HepG2 (cell line): ENCODE results near the gene MRNIP. TPM values are rescaled to one million over a fixed set of nuclear protein-coding genes. Genes with fewer than 3 reads are reported as not detected.
A peak's percentile ranks its signal among the peaks of the same experiment; 100 is the strongest.

Source experiments
- ARNTL ChIP-seq: sonication (generic); formaldehyde crosslinking; IDR thresholded peaks from 2 replicates; pipeline ENCODE4 v1.4.0; 2020; ENCODE audit warnings: mild to moderate bottlenecking, missing genetic modification reagents
- E2F5 ChIP-seq: sonication (generic); formaldehyde crosslinking; conservative IDR thresholded peaks from 2 replicates; pipeline ENCODE4 v1.4.0; 2020; ENCODE audit warnings: missing genetic modification reagents
- ELK4 ChIP-seq: sonication (generic); formaldehyde crosslinking; IDR thresholded peaks from 2 replicates; pipeline ENCODE4 v1.9.0; 2021; ENCODE audit warnings: missing genetic modification reagents, borderline replicate concordance
- GATAD1 ChIP-seq: IDR thresholded peaks from 2 replicates; pipeline ENCODE4 v1.6.1; 2016; ENCODE audit warnings: missing genetic modification reagents, missing compliant biosample characterization
- HNF4G ChIP-seq, 2 experiments: sonication (generic) in 1 of 2; formaldehyde crosslinking in 1 of 2; IDR thresholded peaks; 2 replicates each; pipeline versions ENCODE4 v1.4.0 to v1.6.1; 2011 to 2020; ENCODE audit warnings: borderline replicate concordance in 2 of 2, low read depth in 2 of 2, mild to moderate bottlenecking in 2 of 2, low read length in 1 of 2, missing genetic modification reagents in 1 of 2, moderate library complexity in 1 of 2
- ISX ChIP-seq: sonication (generic); formaldehyde crosslinking; conservative IDR thresholded peaks from 2 replicates; pipeline ENCODE4 v1.5.0; 2020; ENCODE audit warnings: missing genetic modification reagents
- MTF1 ChIP-seq: sonication (generic); formaldehyde crosslinking; IDR thresholded peaks from 2 replicates; pipeline ENCODE4 v1.5.0; 2020; ENCODE audit warnings: missing genetic modification reagents
- NFATC3 ChIP-seq: sonication (generic); formaldehyde crosslinking; IDR thresholded peaks from 2 replicates; pipeline ENCODE4 v1.5.1; 2020; ENCODE audit warnings: mild to moderate bottlenecking, missing genetic modification reagents
- PHF21A ChIP-seq: sonication (generic); formaldehyde crosslinking; IDR thresholded peaks from 2 replicates; pipeline ENCODE4 v1.5.0; 2020; ENCODE audit warnings: mild to moderate bottlenecking, missing genetic modification reagents
- ZBTB8A ChIP-seq: sonication (generic); formaldehyde crosslinking; IDR thresholded peaks from 2 replicates; pipeline ENCODE4 v1.4.0; 2020; ENCODE audit warnings: mild to moderate bottlenecking, low read depth, missing genetic modification reagents, borderline replicate concordance
- ZFP37 ChIP-seq: sonication (generic); formaldehyde crosslinking; IDR thresholded peaks from 2 replicates; pipeline ENCODE4 v1.4.0; 2020; ENCODE audit warnings: missing genetic modification reagents, borderline replicate concordance
- ZMYM3 ChIP-seq: sonication (generic); formaldehyde crosslinking; IDR thresholded peaks from 2 replicates; pipeline ENCODE4 v1.5.1; 2020; ENCODE audit warnings: mild to moderate bottlenecking, missing genetic modification reagents
- ZNF12 ChIP-seq: sonication (generic); formaldehyde crosslinking; IDR thresholded peaks from 2 replicates; pipeline ENCODE4 v1.5.0; 2020; ENCODE audit warnings: missing genetic modification reagents
- ZNF160 ChIP-seq: sonication (generic); formaldehyde crosslinking; IDR thresholded peaks from 2 replicates; pipeline ENCODE4 v1.8.0; 2022; ENCODE audit warnings: mild to moderate bottlenecking, inconsistent platforms, missing genetic modification reagents
- ZNF180 ChIP-seq: sonication (generic); formaldehyde crosslinking; IDR thresholded peaks from 2 replicates; pipeline ENCODE4 v1.4.0; 2020; ENCODE audit warnings: low read depth, missing genetic modification reagents, borderline replicate concordance
- ZNF232 ChIP-seq: sonication (generic); formaldehyde crosslinking; IDR thresholded peaks from 2 replicates; pipeline ENCODE4 v1.4.0; 2020; ENCODE audit warnings: missing genetic modification reagents, borderline replicate concordance
- ZNF281 ChIP-seq: sonication (generic); formaldehyde crosslinking; IDR thresholded peaks from 2 replicates; pipeline ENCODE4 v1.4.0; 2020; ENCODE audit warnings: missing genetic modification reagents, borderline replicate concordance
- ZNF30 ChIP-seq: sonication (generic); formaldehyde crosslinking; IDR thresholded peaks from 2 replicates; pipeline ENCODE4 v1.5.0; 2020; ENCODE audit warnings: mild to moderate bottlenecking, missing genetic modification reagents
- ZNF326 ChIP-seq: sonication (generic); formaldehyde crosslinking; IDR thresholded peaks from 2 replicates; pipeline ENCODE4 v1.4.0; 2020; ENCODE audit warnings: missing genetic modification reagents, borderline replicate concordance
- ZNF674 ChIP-seq: sonication (generic); formaldehyde crosslinking; IDR thresholded peaks from 2 replicates; pipeline ENCODE4 v1.5.0; 2020; ENCODE audit warnings: low read depth, mild to moderate bottlenecking, missing genetic modification reagents
- ZNF75D ChIP-seq: sonication (generic); formaldehyde crosslinking; IDR thresholded peaks from 2 replicates; pipeline ENCODE4 v1.8.1; 2023; ENCODE audit warnings: missing genetic modification reagents, mild to moderate bottlenecking, borderline replicate concordance
- ZNF768 ChIP-seq: sonication (generic); formaldehyde crosslinking; IDR thresholded peaks from 2 replicates; pipeline ENCODE4 v1.4.0; 2020; ENCODE audit warnings: missing genetic modification reagents
- ZSCAN29 ChIP-seq: sonication (generic); formaldehyde crosslinking; conservative IDR thresholded peaks from 2 replicates; pipeline ENCODE4 v1.4.0; 2020; ENCODE audit warnings: mild to moderate bottlenecking, missing genetic modification reagents
- polyA plus RNA-seq, 8 experiments: library from polyadenylated mRNA; depleted of rRNA in 3 of 8; stranded (reverse) in 7 of 8; unstranded in 1 of 8; fragments of >200 nt; fragmentation: Illumina TruSeq in 4 of 8; extraction: Trizol in 4 of 8; gene quantifications; 2 replicates each; pipeline versions ENCODE4 v1.2.1 to v1.2.3, GENCODE V29; 2011 to 2016; ENCODE audit warnings: low read depth in 4 of 8, missing spikeins in 1 of 8, mixed read lengths in 1 of 8; ENCODE audit not compliant: insufficient read depth in 1 of 8
- total RNA-seq, 5 experiments: library from RNA; depleted of rRNA; stranded (reverse); fragments of >200 nt; fragmentation: Illumina TruSeq; extraction: Trizol; gene quantifications; 2 replicates each; pipeline ENCODE4 v1.2.3, GENCODE V29; 2016; ENCODE audit warnings: low read depth in 1 of 5

Gene MRNIP
- total and polyA plus RNA-seq, 2 of the 13 experiments (the other 11 are each of a cell fraction or from before 2014, with no cell fraction given): 15.5 to 34.1 TPM

- TF ChIP-seq HNF4G (IDR thresholded peaks at IDR 0.05; ENCODE audit: borderline replicate concordance, low read depth, low read length): peak; percentile 75; the same call in 1 of the 2 replicates
- no peak for TF ChIP-seq HNF4G (CRISPR knock-in tag; IDR thresholded peaks at IDR 0.05; ENCODE audit: borderline replicate concordance, low read depth)
- TF ChIP-seq ELK4: no peak
- no peak for TF ChIP-seq ZBTB8A
- TF ChIP-seq ZFP37: peak; percentile 80; the same call in 1 of the 2 replicates
- no peak for TF ChIP-seq ZNF75D (CRISPR knock-in tag)
- 0 out of 2 replicates have a peak, but pooled peaks have one; percentile 49 for TF ChIP-seq ZNF160 (CRISPR knock-in tag)
- peak; percentile 80; the same call in 1 of the 2 replicates for TF ChIP-seq PHF21A (CRISPR knock-in tag)
- TF ChIP-seq ZNF674 (CRISPR knock-in tag): no peak
- TF ChIP-seq ZNF768: no peak
- peak; percentile 43; the same call in 1 of the 2 replicates for TF ChIP-seq GATAD1 (CRISPR knock-in tag)
- TF ChIP-seq ZNF281: peak; percentile 97
- TF ChIP-seq ZMYM3 (CRISPR knock-in tag): peak; percentile 76
- no peak for TF ChIP-seq MTF1 (CRISPR knock-in tag)
- TF ChIP-seq ISX (CRISPR knock-in tag): no peak
- TF ChIP-seq ZNF232 (CRISPR knock-in tag): no peak
- no peak for TF ChIP-seq ZNF30
- no peak for TF ChIP-seq NFATC3
- no peak; the same call in 1 of the 2 replicates for TF ChIP-seq ZSCAN29 (CRISPR knock-in tag)
- TF ChIP-seq ZNF12: peak; percentile 23; the same call in 1 of the 2 replicates
- no peak for TF ChIP-seq ZNF180 (CRISPR knock-in tag)
- TF ChIP-seq E2F5 (CRISPR knock-in tag): peak; percentile 92
- peak; percentile 78; the same call in 1 of the 2 replicates for TF ChIP-seq ARNTL (CRISPR knock-in tag)
- TF ChIP-seq ZNF326 (CRISPR knock-in tag): no peak
Observed at GRCh38 chr5:179818746-179819295, 39.8 kb downstream of the MRNIP start (continued).
